Measurements from ENCODE around the gene UHRF1.

The UHRF1 gene

Small RNAs within 50 kb of the gene (small RNA-seq; reads per million reads assigned to genes)
- gene MIR4747 (ENCODE audit: insufficient read depth): 2.4 reads per million

Data from neuronal stem cell (in vitro differentiated cells).